ENCODE results near the gene PRKCG.

The PRKCG gene

GRCh38 chr19:53898636-53899341 lies 16.8 kb downstream of the PRKCG start:
- no peak for DNase-seq (ENCODE audit: low spot score)

- DNase-seq (ENCODE audit: low spot score) = no peak
These were observed 18.3 kb downstream of the PRKCG start for GRCh38 chr19:53900191-53900860.

GRCh38 chr19:53903055-53903680 lies 21.2 kb downstream of the PRKCG start:
- no peak for DNase-seq (ENCODE audit: low spot score)

- DNase-seq (ENCODE audit: low spot score) = no peak
These were observed 22.9 kb downstream of the PRKCG start for GRCh38 chr19:53904909-53905308.

GRCh38 chr19:53905787-53906186 lies 23.8 kb downstream of the PRKCG start:
- no peak for DNase-seq (ENCODE audit: low spot score)

GRCh38 chr19:53906211-53907192 lies 24.5 kb downstream of the PRKCG start:
- peak; percentile 65 for DNase-seq (ENCODE audit: low spot score)

- DNase-seq (ENCODE audit: low spot score) = no peak
These were observed 25.2 kb downstream of the PRKCG start for GRCh38 chr19:53907193-53907581.

- DNase-seq (ENCODE audit: low spot score) = no peak
These were observed 25.7 kb downstream of the PRKCG start for GRCh38 chr19:53907690-53908089.

- peak; percentile 95 for DNase-seq (ENCODE audit: low spot score)
These were observed 26.3 kb downstream of the PRKCG start for GRCh38 chr19:53908106-53908934.

- peak; percentile 78 for DNase-seq (ENCODE audit: low spot score)
These were observed 27.0 kb downstream of the PRKCG start, which contains the start of gene CACNG7 for GRCh38 chr19:53908935-53909415. Gene CACNG7, plus strand, starts transcription at chr19:53909278. Its CDS starts 3,554 bp downstream, at chr19:53912832.

- DNase-seq (ENCODE audit: low spot score) = no peak
These were observed 27.6 kb downstream of the PRKCG start for GRCh38 chr19:53909471-53910169.

- DNase-seq (ENCODE audit: low spot score) = no peak
These were observed 28.1 kb downstream of the PRKCG start for GRCh38 chr19:53910170-53910518.

- DNase-seq (ENCODE audit: low spot score) = no peak
These were observed 30.7 kb downstream of the PRKCG start for GRCh38 chr19:53912653-53913052.

GRCh38 chr19:53915000-53915399 lies 33.0 kb downstream of the PRKCG start:
- no peak for DNase-seq (ENCODE audit: low spot score)

- no peak for DNase-seq (ENCODE audit: low spot score)
These were observed 34.0 kb downstream of the PRKCG start for GRCh38 chr19:53916004-53916403.

- no peak for DNase-seq (ENCODE audit: low spot score)
These were observed 35.4 kb downstream of the PRKCG start for GRCh38 chr19:53917356-53917755.

- no peak for DNase-seq (ENCODE audit: low spot score)
These were observed 45.7 kb downstream of the PRKCG start for GRCh38 chr19:53927739-53928138.

GRCh38 chr19:53936029-53936428 lies 54.0 kb downstream of the PRKCG start:
- no peak for DNase-seq (ENCODE audit: low spot score)

GRCh38 chr19:53942001-53942786 lies 60.2 kb downstream of the PRKCG start:
- no peak for DNase-seq (ENCODE audit: low spot score)

- no peak for DNase-seq (ENCODE audit: low spot score)
These were observed 62.4 kb downstream of the PRKCG start for GRCh38 chr19:53944416-53944815.

All from Ammon's horn (tissue), 1 donor.